Central memory CD4-positive, alpha-beta T cell (primary cell): Measurements from ENCODE around the gene CACNA1H.
"Not testable (repeated sequence)": the region's sequence is repeated elsewhere in the genome, so short reads cannot be mapped to it uniquely, and the experiment has no call there.

Source experiments
- DNase-seq: peaks from one replicate; pipeline ENCODE4 v3.0.0; 2022

Gene CACNA1H

GRCh38 chr16:1230471-1231212 lies 77.7 kb downstream of the CACNA1H start:
- DNase-seq: not testable (repeated sequence)

- not testable (repeated sequence) for DNase-seq
Measured at GRCh38 chr16:1231301-1231700, 78.4 kb downstream of the CACNA1H start.

GRCh38 chr16:1232049-1232748 lies 79.3 kb downstream of the CACNA1H start:
- not testable (repeated sequence) for DNase-seq

- DNase-seq: not testable (repeated sequence)
Measured at GRCh38 chr16:1236659-1237058, 83.8 kb downstream of the CACNA1H start.

- DNase-seq: no peak
Measured at GRCh38 chr16:1237990-1238389, 85.1 kb downstream of the CACNA1H start.

GRCh38 chr16:1238909-1239308 lies 86.0 kb downstream of the CACNA1H start:
- DNase-seq: not testable (repeated sequence)

- DNase-seq: not testable (repeated sequence)
Measured at GRCh38 chr16:1239575-1239974, 86.7 kb downstream of the CACNA1H start.

GRCh38 chr16:1240436-1240835 lies 87.5 kb downstream of the CACNA1H start, which contains the start of gene TPSAB1:
Gene TPSAB1, plus strand, starts transcription at chr16:1240705. Its CDS starts 234 bp downstream, at chr16:1240939.
- not testable (repeated sequence) for DNase-seq

- not testable (repeated sequence) for DNase-seq
Measured at GRCh38 chr16:1241081-1241480, 88.2 kb downstream of the CACNA1H start.

- DNase-seq: not testable (repeated sequence)
Measured at GRCh38 chr16:1243363-1243762, 90.5 kb downstream of the CACNA1H start.

- not testable (repeated sequence) for DNase-seq
Measured at GRCh38 chr16:1243907-1244850, 91.3 kb downstream of the CACNA1H start.

GRCh38 chr16:1244881-1245280 lies 92.0 kb downstream of the CACNA1H start:
- no peak for DNase-seq

- DNase-seq: no peak
Measured at GRCh38 chr16:1245452-1246020, 92.6 kb downstream of the CACNA1H start.

- DNase-seq: not testable (repeated sequence)
Measured at GRCh38 chr16:1247903-1248537, 95.1 kb downstream of the CACNA1H start.

GRCh38 chr16:1249031-1249755 lies 96.3 kb downstream of the CACNA1H start:
- not testable (repeated sequence) for DNase-seq

GRCh38 chr16:1253701-1254364 lies 100.9 kb downstream of the CACNA1H start:
- not testable (repeated sequence) for DNase-seq

GRCh38 chr16:1254821-1255220 lies 101.9 kb downstream of the CACNA1H start:
- not testable (repeated sequence) for DNase-seq

- not testable (repeated sequence) for DNase-seq
Measured at GRCh38 chr16:1255276-1256122, 102.6 kb downstream of the CACNA1H start, which contains the start of gene TPSD1. Gene TPSD1, plus strand, starts transcription at chr16:1256069. Its CDS starts 212 bp downstream, at chr16:1256281.

GRCh38 chr16:1256296-1256873 lies 103.5 kb downstream of the CACNA1H start:
- DNase-seq: not testable (repeated sequence)
